ENCODE results near the gene NELL1.

The NELL1 gene

DNA sequence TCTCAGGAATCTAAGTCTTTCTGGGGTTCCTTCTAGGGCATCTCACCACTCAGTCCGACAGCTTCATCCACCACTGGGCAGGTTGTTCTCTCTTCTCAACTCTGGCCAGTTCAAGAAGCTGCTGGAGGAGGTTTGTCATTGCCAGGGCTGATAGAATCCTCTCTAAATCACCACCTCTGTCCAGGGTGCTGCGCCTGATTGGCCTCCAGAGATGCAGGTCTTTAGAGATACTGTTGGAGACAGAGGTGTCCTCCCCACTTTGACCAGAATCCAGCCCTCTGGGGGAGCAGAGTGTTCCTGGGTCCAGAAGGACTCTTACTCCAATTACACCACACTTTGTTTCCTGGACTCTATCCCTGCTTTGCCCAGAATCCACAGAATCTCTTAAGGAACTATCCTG lies 90.2 kb downstream of the NELL1 start:
- Histone ChIP-seq H3K79me2 (ENCODE audit: control insufficient read depth, insufficient read depth, low read length, poor library complexity) (no peaks in the 10 kb centered on the region), H3K9ac (ENCODE audit: low read length) (no peak overlapping the region), H3K23ac (ENCODE audit: low read length) (no peak overlapping the region), H2BK120ac (ENCODE audit: insufficient read depth, low read length, poor library complexity) (no peak overlapping the region), H2BK5ac (ENCODE audit: low read depth, low read length, poor library complexity) (no peak overlapping the region), H2AFZ (ENCODE audit: insufficient read depth, low read length, poor library complexity) (no peak overlapping the region), H3K9me3 (ENCODE audit: insufficient read depth, low read depth, low read length) (no peaks in the 10 kb centered on the region), H4K91ac (ENCODE audit: low read depth, low read length) (no peak overlapping the region), H3K27ac (ENCODE audit: low read depth, low read length) (no peak overlapping the region), H3K4ac (ENCODE audit: low read depth, low read length) (no peak overlapping the region), H3K14ac (ENCODE audit: low read length) (no peak overlapping the region), H3K36me3 (ENCODE audit: control insufficient read depth in 1 of 2, insufficient read depth in 2 of 2, low read length in 2 of 2) (no peaks in the 10 kb centered on the region), H3K4me1 (ENCODE audit: control insufficient read depth in 1 of 2, insufficient read depth in 2 of 2, low read length in 2 of 2) (no peaks in the 10 kb centered on the region), H4K8ac (ENCODE audit: low read depth, low read length) (no peak overlapping the region), H3K79me1 (ENCODE audit: low read length) (no peaks in the 10 kb centered on the region), H4K12ac (ENCODE audit: low read depth, low read length) (no peak overlapping the region), H2BK12ac (ENCODE audit: low read length) (no peak overlapping the region), H3K4me2 (ENCODE audit: low read length) (no peak overlapping the region), H3K18ac (ENCODE audit: low read length) (no peak overlapping the region), H3K4me3 (ENCODE audit: low read depth, low read length) (no peak overlapping the region), H3K27me3 (ENCODE audit: insufficient read depth, low read length) (no peaks in the 10 kb centered on the region), H2AK5ac (ENCODE audit: low read length) (no peak overlapping the region)
- WGBS (ENCODE audit: extremely low coverage, insufficient coverage, insufficient read length): no CpG with 5 or more reads among the region's 2 CpGs
- no peak for DNase-seq

DNA sequence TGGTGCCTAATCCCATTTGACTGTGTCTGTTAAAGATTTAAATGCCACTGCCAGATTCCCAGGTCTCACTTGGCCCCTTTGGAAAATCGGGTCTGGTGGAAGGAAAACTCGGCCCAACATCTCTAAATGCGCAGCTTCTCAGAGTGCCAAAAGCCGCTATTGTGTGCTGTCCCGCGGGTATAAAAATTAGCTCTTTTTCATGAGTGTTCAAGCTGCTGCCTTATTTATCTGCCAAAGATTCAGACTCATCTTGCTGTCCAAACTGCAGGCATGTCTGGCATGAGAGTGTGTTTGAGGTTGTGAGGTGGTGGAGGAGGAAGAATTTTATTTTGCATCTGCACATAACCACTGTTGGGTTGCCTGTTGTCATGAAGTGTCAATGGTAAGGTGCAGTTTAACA lies 91.4 kb downstream of the NELL1 start:
- Histone ChIP-seq H3K9me3 (ENCODE audit: insufficient read depth, low read depth, low read length) (no peaks in the 10 kb centered on the region), H3K4me2 (ENCODE audit: low read length) (no peak overlapping the region), H2AFZ (ENCODE audit: insufficient read depth, low read length, poor library complexity) (no peak overlapping the region), H2BK120ac (ENCODE audit: insufficient read depth, low read length, poor library complexity) (no peak overlapping the region), H3K36me3 (ENCODE audit: control insufficient read depth in 1 of 2, insufficient read depth in 2 of 2, low read length in 2 of 2) (no peaks in the 10 kb centered on the region), H2AK5ac (ENCODE audit: low read length) (no peak overlapping the region), H3K23ac (ENCODE audit: low read length) (no peak overlapping the region), H3K4me1 (ENCODE audit: control insufficient read depth in 1 of 2, insufficient read depth in 2 of 2, low read length in 2 of 2) (no peaks in the 10 kb centered on the region), H2BK5ac (ENCODE audit: low read depth, low read length, poor library complexity) (no peak overlapping the region), H3K4me3 (ENCODE audit: low read depth, low read length) (no peak overlapping the region), H4K12ac (ENCODE audit: low read depth, low read length) (no peak overlapping the region), H3K79me2 (ENCODE audit: control insufficient read depth, insufficient read depth, low read length, poor library complexity) (no peaks in the 10 kb centered on the region), H3K14ac (ENCODE audit: low read length) (no peak overlapping the region), H3K79me1 (ENCODE audit: low read length) (no peaks in the 10 kb centered on the region), H4K91ac (ENCODE audit: low read depth, low read length) (no peak overlapping the region), H3K4ac (ENCODE audit: low read depth, low read length) (no peak overlapping the region), H3K27ac (ENCODE audit: low read depth, low read length) (no peak overlapping the region), H2BK12ac (ENCODE audit: low read length) (no peak overlapping the region), H3K9ac (ENCODE audit: low read length) (no peak overlapping the region), H4K8ac (ENCODE audit: low read depth, low read length) (no peak overlapping the region), H3K27me3 (ENCODE audit: insufficient read depth, low read length) (no peaks in the 10 kb centered on the region), H3K18ac (ENCODE audit: low read length) (no peak overlapping the region)
- no peak for DNase-seq
- WGBS (ENCODE audit: extremely low coverage, insufficient coverage, insufficient read length): no CpG with 5 or more reads among the region's 6 CpGs

DNA sequence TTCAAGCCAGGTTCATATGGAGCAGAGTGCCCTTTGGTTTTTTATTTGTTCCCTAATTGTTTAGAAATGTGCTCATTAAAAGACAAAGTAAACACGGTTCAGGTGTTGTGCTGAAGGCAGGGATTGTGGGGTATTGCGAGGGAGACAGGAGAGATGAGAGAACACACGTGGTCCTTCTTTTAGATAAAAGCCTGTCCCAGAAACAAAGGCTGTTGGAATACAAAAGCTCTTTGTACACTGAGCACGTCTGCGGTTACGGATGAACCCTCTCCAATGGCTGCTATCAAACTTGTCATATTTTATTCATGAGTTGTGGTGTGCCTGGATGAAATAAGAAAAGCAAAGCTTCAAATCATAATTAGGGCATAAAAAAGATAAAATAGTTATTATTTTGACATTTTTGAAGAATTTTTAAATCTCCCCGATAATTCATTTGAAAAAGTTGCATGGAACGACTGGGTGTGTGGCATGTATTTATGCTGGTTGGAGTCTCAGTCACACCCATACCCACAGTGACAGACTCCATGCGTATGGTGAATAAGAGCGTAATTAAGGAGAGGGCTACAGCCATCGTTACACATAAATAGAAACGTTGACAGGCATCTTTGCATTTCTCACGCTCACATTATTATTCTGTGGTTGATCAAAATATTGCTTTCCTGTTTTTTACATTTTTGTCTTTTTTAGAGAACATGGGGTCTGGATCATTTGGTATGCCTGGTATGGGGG lies 92.9 kb downstream of the NELL1 start:
- no peaks in the 10 kb centered on the region for H3K27me3 ChIP-seq (ENCODE audit: insufficient read depth, low read length)
- H2AK5ac ChIP-seq (ENCODE audit: low read length): no peak overlapping the region
- H2BK5ac ChIP-seq (ENCODE audit: low read depth, low read length, poor library complexity): no peak overlapping the region
- no peak overlapping the region for H2AFZ ChIP-seq (ENCODE audit: insufficient read depth, low read length, poor library complexity)
- no peaks in the 10 kb centered on the region for H3K36me3 ChIP-seq (ENCODE audit: control insufficient read depth in 1 of 2, insufficient read depth in 2 of 2, low read length in 2 of 2)
- no peaks in the 10 kb centered on the region for H3K9me3 ChIP-seq (ENCODE audit: insufficient read depth, low read depth, low read length)
- no peak overlapping the region for H4K12ac ChIP-seq (ENCODE audit: low read depth, low read length)
- H3K4me3 ChIP-seq (ENCODE audit: low read depth, low read length): no peak overlapping the region
- no peak for DNase-seq
- no peaks in the 10 kb centered on the region for H3K4me1 ChIP-seq (ENCODE audit: control insufficient read depth in 1 of 2, insufficient read depth in 2 of 2, low read length in 2 of 2)
- no CpG with 5 or more reads among the region's 13 CpGs for WGBS (ENCODE audit: extremely low coverage, insufficient coverage, insufficient read length)
- H2BK120ac ChIP-seq (ENCODE audit: insufficient read depth, low read length, poor library complexity): no peak overlapping the region
- H4K91ac ChIP-seq (ENCODE audit: low read depth, low read length): no peak overlapping the region
- H3K79me2 ChIP-seq (ENCODE audit: control insufficient read depth, insufficient read depth, low read length, poor library complexity): no peaks in the 10 kb centered on the region
- no peak overlapping the region for H3K4ac ChIP-seq (ENCODE audit: low read depth, low read length)
- no peak overlapping the region for H3K23ac ChIP-seq (ENCODE audit: low read length)
- H3K14ac ChIP-seq (ENCODE audit: low read length): no peak overlapping the region
- no peaks in the 10 kb centered on the region for H3K79me1 ChIP-seq (ENCODE audit: low read length)
- H3K4me2 ChIP-seq (ENCODE audit: low read length): no peak overlapping the region
- H4K8ac ChIP-seq (ENCODE audit: low read depth, low read length): no peak overlapping the region
- no peak overlapping the region for H3K9ac ChIP-seq (ENCODE audit: low read length)
- no peak overlapping the region for H3K27ac ChIP-seq (ENCODE audit: low read depth, low read length)
- H2BK12ac ChIP-seq (ENCODE audit: low read length): no peak overlapping the region
- no peak overlapping the region for H3K18ac ChIP-seq (ENCODE audit: low read length)

DNA sequence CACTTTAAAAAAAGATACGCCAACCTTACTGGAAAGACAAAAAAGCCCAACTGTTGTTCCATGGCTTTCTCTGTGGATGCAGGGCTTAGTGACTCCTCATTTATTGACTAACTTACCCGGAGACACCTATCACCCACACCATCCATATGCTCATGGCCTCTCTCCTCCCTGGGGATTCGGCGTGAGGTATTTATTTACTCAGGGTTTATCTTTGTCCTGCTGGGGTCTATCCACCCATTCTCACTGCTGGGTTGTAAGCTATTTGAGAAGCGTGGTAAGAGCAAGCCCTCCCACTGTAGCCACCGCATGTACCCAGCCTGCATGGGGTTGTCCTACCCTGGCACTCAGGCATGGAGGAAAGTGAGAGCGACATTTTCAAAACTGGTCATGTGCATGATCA lies 93.6 kb downstream of the NELL1 start:
- no peaks in the 10 kb centered on the region for H3K79me1 ChIP-seq (ENCODE audit: low read length)
- H3K36me3 ChIP-seq (ENCODE audit: control insufficient read depth in 1 of 2, insufficient read depth in 2 of 2, low read length in 2 of 2): no peaks in the 10 kb centered on the region
- H3K9ac ChIP-seq (ENCODE audit: low read length): no peak overlapping the region
- H2BK120ac ChIP-seq (ENCODE audit: insufficient read depth, low read length, poor library complexity): no peak overlapping the region
- no peaks in the 10 kb centered on the region for H3K4me1 ChIP-seq (ENCODE audit: control insufficient read depth in 1 of 2, insufficient read depth in 2 of 2, low read length in 2 of 2)
- WGBS (ENCODE audit: extremely low coverage, insufficient coverage, insufficient read length): no CpG with 5 or more reads among the region's 7 CpGs
- H3K27me3 ChIP-seq (ENCODE audit: insufficient read depth, low read length): no peaks in the 10 kb centered on the region
- H3K4me3 ChIP-seq (ENCODE audit: low read depth, low read length): no peak overlapping the region
- no peak for DNase-seq
- H2AFZ ChIP-seq (ENCODE audit: insufficient read depth, low read length, poor library complexity): no peak overlapping the region
- H2BK5ac ChIP-seq (ENCODE audit: low read depth, low read length, poor library complexity): no peak overlapping the region
- H3K23ac ChIP-seq (ENCODE audit: low read length): no peak overlapping the region
- H4K12ac ChIP-seq (ENCODE audit: low read depth, low read length): no peak overlapping the region
- no peak overlapping the region for H2AK5ac ChIP-seq (ENCODE audit: low read length)
- H3K27ac ChIP-seq (ENCODE audit: low read depth, low read length): no peak overlapping the region
- no peak overlapping the region for H3K4me2 ChIP-seq (ENCODE audit: low read length)
- no peak overlapping the region for H4K8ac ChIP-seq (ENCODE audit: low read depth, low read length)
- no peaks in the 10 kb centered on the region for H3K79me2 ChIP-seq (ENCODE audit: control insufficient read depth, insufficient read depth, low read length, poor library complexity)
- H2BK12ac ChIP-seq (ENCODE audit: low read length): no peak overlapping the region
- no peak overlapping the region for H3K18ac ChIP-seq (ENCODE audit: low read length)
- H3K4ac ChIP-seq (ENCODE audit: low read depth, low read length): no peak overlapping the region
- H4K91ac ChIP-seq (ENCODE audit: low read depth, low read length): no peak overlapping the region
- H3K9me3 ChIP-seq (ENCODE audit: insufficient read depth, low read depth, low read length): no peaks in the 10 kb centered on the region
- no peak overlapping the region for H3K14ac ChIP-seq (ENCODE audit: low read length)

Measured in trophoblast cell (in vitro differentiated cells and primary cell).